Omental fat pad (tissue), 4 donors: ENCODE data around the gene ERI3. TPM values are rescaled to one million over a fixed set of nuclear protein-coding genes. Genes with fewer than 3 reads are reported as not detected.

Source experiments
- ATAC-seq: fragments of 150-250 bp; one replicate; pipeline ENCODE4 v1.9.1; 2016; ENCODE audit warnings: mild to moderate bottlenecking, moderate library complexity; ENCODE audit not compliant: low FRiP score
- DNase-seq: peaks from one replicate; pipeline ENCODE4 v3.0.0-alpha.2; 2019; ENCODE audit warnings: low spot score
- CTCF ChIP-seq, 3 donors: fragments of 450-650 bp; IDR thresholded peaks; one replicate each; pipeline ENCODE4 v1.5.1; 2016 to 2017; ENCODE audit warnings: antibody characterized with exemption in 3 of 3, mild to moderate bottlenecking in 3 of 3, moderate library complexity in 2 of 3
- total RNA-seq, 4 donors: library from RNA; depleted of rRNA; stranded (reverse); fragments of >200 nt; gene quantifications; one replicate each; pipeline ENCODE4 v1.1.0, GENCODE V29; 2016

ERI3 gene
- total RNA-seq, 4 donors from 2014 or later: 27.6 to 36.3 (median 31.2) TPM

DNA sequence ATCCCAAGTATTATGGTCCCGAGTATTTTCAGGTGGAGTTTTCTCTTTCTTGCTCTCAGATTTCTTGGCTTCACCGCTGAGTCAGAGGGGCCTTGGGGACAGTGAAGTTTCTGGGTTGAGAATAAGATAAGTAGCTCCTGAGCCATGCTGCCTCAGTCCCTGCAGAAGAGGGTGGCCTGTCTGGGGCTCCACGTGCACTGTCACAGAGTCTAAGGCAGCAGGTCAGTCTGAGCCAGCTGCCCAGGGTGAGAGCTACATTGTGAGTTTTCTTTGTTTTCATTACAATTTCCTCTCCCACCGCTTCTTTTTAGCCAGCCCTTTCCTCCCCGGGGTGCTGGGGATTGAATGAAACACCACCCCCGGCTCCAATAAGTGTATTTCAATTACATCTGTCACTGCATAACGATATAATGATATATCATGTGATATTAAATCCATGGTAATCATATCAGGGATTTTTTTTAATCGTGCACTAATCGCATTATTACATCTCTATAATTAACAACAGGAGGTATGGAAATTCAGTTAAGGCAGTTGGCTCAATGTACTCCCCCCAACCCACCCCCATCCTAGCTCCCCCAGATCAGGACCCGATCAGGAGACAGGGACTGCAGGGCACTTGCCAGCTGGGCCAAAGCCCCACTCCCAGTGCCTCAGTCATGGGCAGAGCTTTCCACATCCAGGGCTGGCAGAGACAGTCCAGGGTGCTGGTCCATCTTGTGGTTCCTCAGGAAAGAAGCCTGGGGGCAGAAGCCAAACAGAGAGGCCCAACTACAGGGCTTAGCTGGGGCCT lies 98.1 kb downstream of the ERI3 start:
- ATAC-seq: no peak
- no peak for TF ChIP-seq CTCF (IDR thresholded peaks at IDR 0.05)

GRCh38 chr1:44254392-44254910 lies 100.6 kb downstream of the ERI3 start:
- no peak for TF ChIP-seq CTCF (IDR thresholded peaks at IDR 0.05)
- ATAC-seq (no peak), DNase-seq (no peak)

More for the DNA sequence above, 98.1 kb downstream of the ERI3 start:
- DNase-seq: no peak

DNA sequence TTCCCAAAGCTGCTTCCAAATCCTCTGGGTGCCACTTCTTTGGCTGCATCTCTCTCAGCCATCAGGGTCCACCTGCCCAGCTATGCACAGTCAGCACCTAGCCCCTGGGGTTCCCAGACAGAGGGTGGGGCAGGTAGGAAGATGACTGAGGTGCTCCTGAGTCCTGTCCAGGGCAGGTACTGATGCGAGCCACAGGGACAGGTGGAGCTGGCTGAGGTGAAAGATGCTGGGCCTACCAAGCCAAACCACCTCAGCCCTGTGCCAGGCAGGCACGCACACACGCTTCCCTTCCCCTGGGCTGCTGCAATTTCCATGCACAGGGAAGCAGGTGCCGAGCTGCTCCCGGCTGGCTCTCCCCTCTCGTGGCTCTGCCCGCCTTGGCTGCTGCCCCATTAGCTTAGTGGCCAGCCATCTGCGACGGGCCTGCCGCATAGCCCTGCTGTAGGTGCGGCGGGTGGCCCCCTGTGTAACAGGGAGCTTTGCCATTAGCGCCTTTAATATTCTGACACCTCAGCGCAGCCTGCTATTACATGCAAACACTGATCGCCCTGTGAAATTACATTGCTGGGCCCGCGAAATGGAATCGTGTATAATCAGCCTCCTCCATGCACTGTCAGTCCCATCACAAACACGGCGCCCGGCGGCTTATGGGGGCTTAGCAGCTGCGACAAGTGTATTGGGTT lies 102.9 kb downstream of the ERI3 start:
- no peak for ATAC-seq
- no peak for TF ChIP-seq CTCF (IDR thresholded peaks at IDR 0.05)
- DNase-seq: no peak

DNA sequence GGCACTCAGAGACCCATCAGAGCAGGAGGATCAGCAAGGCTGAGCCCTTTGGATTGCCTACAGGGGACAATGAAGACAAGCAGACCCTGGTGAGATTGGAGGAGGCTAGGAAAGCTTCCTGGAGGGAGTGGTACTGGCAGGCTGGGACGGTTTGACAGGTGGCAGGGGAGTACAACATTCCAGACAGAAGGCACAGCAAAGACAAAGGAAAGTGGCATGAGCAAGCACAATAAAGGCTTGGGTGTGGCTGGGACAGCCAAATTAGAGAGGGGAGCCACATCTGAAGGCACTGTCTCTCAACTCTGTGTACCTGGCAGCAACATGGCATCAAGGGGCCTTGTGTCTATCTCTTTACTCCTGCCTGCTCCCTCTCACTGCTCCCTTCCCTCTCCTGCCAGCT lies 103.6 kb downstream of the ERI3 start:
- no peak for TF ChIP-seq CTCF (IDR thresholded peaks at IDR 0.05)
- ATAC-seq (no peak), DNase-seq (no peak)

DNA sequence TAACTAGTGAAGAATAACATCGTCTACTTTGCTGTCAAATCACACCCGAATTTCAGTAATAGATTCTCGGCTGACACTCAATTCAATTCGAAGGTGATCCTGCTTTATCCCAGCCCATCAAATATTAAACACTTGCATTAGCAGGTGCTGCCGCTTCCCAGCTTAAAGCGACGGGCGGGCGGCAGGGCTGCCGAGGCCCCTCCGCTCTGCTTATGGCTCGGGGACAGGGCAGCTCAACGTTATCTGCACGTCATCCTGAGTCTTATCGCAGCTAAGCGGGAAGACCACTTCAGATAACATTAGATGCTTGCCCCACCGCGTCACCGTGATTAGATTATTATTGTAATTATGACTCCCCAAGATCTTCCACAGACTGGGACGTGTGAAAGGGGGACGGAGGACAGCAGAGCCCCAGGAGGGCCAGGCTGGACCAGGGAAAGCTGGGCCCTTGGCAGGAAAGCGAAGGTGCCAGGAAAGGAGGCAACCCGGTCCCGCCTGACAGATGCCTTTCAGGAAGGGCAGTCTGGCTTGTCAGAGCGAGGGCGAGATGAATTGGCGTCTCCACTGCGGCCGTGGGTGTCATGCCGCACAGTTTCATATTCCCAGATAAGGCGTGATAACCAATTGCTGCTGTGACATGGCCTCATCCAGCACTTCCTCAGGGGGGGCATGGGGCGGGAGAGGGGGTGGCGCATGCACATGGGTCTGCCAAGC lies 104.8 kb downstream of the ERI3 start:
- TF ChIP-seq CTCF (IDR thresholded peaks at IDR 0.05): no peak
- DNase-seq (no peak), ATAC-seq (no peak)

DNA sequence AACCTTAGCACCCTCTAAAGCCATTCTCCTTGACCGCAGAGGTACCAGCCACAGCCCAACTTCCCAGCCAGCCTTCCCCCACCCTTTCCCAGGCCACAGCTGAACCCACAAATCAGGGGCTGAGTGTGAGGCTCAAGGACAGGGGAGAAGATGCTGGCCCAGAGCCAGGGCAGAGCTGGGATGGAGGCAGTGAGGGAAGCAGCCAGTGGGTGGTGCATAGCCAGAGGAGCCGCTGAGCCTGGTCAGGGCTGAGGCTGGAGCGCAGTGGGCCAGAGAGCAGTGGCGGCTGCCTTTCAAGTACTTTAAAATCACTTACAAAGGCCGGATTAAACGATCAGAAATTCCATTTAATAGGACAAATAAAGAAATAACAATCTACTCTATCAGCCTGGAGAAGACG lies 105.5 kb downstream of the ERI3 start:
- no peak for DNase-seq
- ATAC-seq: no peak
- no peak for TF ChIP-seq CTCF (IDR thresholded peaks at IDR 0.05)
